Measurements from ENCODE around the gene ANGPTL7.

DNA sequence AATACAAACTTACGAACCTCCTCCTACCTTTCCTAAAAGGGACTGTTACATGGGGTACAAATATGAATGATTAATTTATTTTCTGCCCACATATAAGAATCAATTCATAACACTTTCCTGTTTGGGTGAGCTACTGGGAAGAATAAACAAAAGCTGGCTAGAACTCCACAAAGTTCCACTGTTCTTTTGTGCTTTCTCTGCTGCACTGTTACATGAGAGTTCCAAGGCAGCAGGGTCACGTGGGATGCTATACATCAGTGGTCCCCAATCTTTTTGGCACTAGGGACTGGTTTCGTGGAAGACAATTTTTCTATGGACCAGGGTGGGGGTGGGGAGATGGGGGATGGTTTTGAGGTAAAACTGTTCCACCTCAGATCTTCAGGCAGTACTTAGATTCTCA is 2.2 kb upstream of the ANGPTL7 start:
- TF ChIP-seq POLR2A (IDR thresholded peaks at IDR 0.05) = no peak
- TF ChIP-seq, protein P1, sequence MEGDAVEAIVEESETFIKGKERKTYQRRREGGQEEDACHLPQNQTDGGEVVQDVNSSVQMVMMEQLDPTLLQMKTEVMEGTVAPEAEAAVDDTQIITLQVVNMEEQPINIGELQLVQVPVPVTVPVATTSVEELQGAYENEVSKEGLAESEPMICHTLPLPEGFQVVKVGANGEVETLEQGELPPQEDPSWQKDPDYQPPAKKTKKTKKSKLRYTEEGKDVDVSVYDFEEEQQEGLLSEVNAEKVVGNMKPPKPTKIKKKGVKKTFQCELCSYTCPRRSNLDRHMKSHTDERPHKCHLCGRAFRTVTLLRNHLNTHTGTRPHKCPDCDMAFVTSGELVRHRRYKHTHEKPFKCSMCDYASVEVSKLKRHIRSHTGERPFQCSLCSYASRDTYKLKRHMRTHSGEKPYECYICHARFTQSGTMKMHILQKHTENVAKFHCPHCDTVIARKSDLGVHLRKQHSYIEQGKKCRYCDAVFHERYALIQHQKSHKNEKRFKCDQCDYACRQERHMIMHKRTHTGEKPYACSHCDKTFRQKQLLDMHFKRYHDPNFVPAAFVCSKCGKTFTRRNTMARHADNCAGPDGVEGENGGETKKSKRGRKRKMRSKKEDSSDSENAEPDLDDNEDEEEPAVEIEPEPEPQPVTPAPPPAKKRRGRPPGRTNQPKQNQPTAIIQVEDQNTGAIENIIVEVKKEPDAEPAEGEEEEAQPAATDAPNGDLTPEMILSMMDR (IDR thresholded peaks at IDR 0.05) = no peak
